ENCODE measurements around the gene GPR150.

DNA sequence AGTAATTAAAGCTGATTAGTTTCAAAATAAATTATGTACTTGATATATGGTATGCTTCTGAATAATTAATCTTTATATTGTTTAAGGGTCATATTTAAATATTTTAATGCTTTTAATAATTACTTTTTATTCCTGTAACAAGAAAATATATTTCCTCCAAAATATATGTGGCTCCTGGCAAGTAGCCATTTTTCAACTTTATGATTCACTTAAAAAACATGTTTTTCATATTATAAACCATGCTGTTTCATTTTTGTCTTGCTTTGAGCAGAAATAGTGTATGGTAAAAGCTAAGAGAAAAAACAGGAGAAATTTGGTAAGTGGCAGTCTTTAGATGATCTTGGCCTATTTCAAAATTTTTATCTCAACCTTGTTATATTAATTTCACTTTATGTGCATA is 48.3 kb downstream of the GPR150 start:
- TF ChIP-seq, protein P1, sequence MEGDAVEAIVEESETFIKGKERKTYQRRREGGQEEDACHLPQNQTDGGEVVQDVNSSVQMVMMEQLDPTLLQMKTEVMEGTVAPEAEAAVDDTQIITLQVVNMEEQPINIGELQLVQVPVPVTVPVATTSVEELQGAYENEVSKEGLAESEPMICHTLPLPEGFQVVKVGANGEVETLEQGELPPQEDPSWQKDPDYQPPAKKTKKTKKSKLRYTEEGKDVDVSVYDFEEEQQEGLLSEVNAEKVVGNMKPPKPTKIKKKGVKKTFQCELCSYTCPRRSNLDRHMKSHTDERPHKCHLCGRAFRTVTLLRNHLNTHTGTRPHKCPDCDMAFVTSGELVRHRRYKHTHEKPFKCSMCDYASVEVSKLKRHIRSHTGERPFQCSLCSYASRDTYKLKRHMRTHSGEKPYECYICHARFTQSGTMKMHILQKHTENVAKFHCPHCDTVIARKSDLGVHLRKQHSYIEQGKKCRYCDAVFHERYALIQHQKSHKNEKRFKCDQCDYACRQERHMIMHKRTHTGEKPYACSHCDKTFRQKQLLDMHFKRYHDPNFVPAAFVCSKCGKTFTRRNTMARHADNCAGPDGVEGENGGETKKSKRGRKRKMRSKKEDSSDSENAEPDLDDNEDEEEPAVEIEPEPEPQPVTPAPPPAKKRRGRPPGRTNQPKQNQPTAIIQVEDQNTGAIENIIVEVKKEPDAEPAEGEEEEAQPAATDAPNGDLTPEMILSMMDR (IDR thresholded peaks at IDR 0.05): no peak
- TF ChIP-seq POLR2AphosphoS5 (IDR thresholded peaks at IDR 0.05; ENCODE audit: low read depth, low read length): no peak
- no peak for TF ChIP-seq SIN3A (IDR thresholded peaks at IDR 0.05; ENCODE audit: borderline replicate concordance, insufficient read depth, low read depth, low read length)
- TF ChIP-seq, protein P2, sequence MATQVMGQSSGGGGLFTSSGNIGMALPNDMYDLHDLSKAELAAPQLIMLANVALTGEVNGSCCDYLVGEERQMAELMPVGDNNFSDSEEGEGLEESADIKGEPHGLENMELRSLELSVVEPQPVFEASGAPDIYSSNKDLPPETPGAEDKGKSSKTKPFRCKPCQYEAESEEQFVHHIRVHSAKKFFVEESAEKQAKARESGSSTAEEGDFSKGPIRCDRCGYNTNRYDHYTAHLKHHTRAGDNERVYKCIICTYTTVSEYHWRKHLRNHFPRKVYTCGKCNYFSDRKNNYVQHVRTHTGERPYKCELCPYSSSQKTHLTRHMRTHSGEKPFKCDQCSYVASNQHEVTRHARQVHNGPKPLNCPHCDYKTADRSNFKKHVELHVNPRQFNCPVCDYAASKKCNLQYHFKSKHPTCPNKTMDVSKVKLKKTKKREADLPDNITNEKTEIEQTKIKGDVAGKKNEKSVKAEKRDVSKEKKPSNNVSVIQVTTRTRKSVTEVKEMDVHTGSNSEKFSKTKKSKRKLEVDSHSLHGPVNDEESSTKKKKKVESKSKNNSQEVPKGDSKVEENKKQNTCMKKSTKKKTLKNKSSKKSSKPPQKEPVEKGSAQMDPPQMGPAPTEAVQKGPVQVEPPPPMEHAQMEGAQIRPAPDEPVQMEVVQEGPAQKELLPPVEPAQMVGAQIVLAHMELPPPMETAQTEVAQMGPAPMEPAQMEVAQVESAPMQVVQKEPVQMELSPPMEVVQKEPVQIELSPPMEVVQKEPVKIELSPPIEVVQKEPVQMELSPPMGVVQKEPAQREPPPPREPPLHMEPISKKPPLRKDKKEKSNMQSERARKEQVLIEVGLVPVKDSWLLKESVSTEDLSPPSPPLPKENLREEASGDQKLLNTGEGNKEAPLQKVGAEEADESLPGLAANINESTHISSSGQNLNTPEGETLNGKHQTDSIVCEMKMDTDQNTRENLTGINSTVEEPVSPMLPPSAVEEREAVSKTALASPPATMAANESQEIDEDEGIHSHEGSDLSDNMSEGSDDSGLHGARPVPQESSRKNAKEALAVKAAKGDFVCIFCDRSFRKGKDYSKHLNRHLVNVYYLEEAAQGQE (IDR thresholded peaks at IDR 0.05; ENCODE audit: insufficient read depth in 1 of 2, low read depth in 2 of 2, low read length in 1 of 2): no peak
